K562 (cell line): ENCODE results near the gene CSF2. TPM values are rescaled to one million over a fixed set of nuclear protein-coding genes. Genes with fewer than 3 reads are reported as not detected.

Experiments
- ATAC-seq: fragments of 200-7000 bp; cut with Tn5 transposase; 3 replicates; pipeline ENCODE4 v1.9.1; 2020; ENCODE audit warnings: moderate library complexity
- BruUV-seq: library from RNA; stranded (reverse); fragments of 400-500 nt; replicated peaks from 2 replicates; lab custom pipeline; 2021; lab: Mats Ljungman, UMichigan
- CTCF ChIA-PET: fragments of 300-600 bp; formaldehyde crosslinking; extraction: SDS; loops from one replicate; lab custom pipeline; 2021; ENCODE audit warnings: low intra/inter-chr PET ratio; lab: Yijun Ruan, JAX
- POLR2A ChIA-PET: fragments of 300-600, 350-650 bp; sonication (Branson Sonifier 250); formaldehyde crosslinking; extraction: SDS; loops from one replicate; lab custom pipeline; 2021; ENCODE audit warnings: antibody characterized with exemption, inconsistent platforms; lab: Yijun Ruan, JAX
- DNase-seq, 4 experiments: peaks; one replicate each; pipeline versions ENCODE4 v3.0.0 to v3.0.0-alpha.2; 2011 to 2018; ENCODE audit warnings: low spot score in 3 of 4, mixed read lengths in 3 of 4; ENCODE audit errors: extremely low read depth in 1 of 4
- FAIRE-seq: peaks from 2 replicates; lab custom pipeline; 2011; peaks lifted over from hg19 to GRCh38; lab: Jason Lieb, UNC
- H2AFZ ChIP-seq: 2 replicates; pipeline ENCODE4 v1.6.0; 2011; ENCODE audit warnings: low read depth, low read length, control low read depth, inconsistent platforms
- H3K27ac ChIP-seq: fragments of 200-600 bp; 3 replicates; pipeline ENCODE4 v1.8.0; 2011; ENCODE audit warnings: low read depth, mild to moderate bottlenecking, control low read depth, inconsistent platforms, low read length, moderate library complexity, mixed read lengths; ENCODE audit errors: extremely low read depth
- H3K27me3 ChIP-seq, 2 experiments: fragments of 300-600 bp in 1 of 2; 2 replicates in 1 of 2; 3 replicates in 1 of 2; pipeline versions ENCODE4 v1.6.0 to v1.8.0; 2011; ENCODE audit warnings: inconsistent platforms in 2 of 2, low read length in 2 of 2, mild to moderate bottlenecking in 1 of 2, mixed read lengths in 1 of 2, moderate library complexity in 1 of 2; ENCODE audit not compliant: control insufficient read depth in 2 of 2, insufficient read depth in 2 of 2
- H3K36me3 ChIP-seq: fragments of 300-600 bp; 3 replicates; pipeline ENCODE4 v1.8.0; 2011; ENCODE audit warnings: mild to moderate bottlenecking, low read length, inconsistent platforms; ENCODE audit not compliant: control insufficient read depth, insufficient read depth
- H3K4me1 ChIP-seq, 2 experiments: fragments of 200-600 bp in 1 of 2; replicated peaks in 1 of 2; 2 replicates in 1 of 2; 3 replicates in 1 of 2; pipeline versions ENCODE4 v1.5.1 to v1.8.0; 2011; ENCODE audit warnings: inconsistent platforms in 2 of 2, low read length in 2 of 2, mild to moderate bottlenecking in 1 of 2, mixed read lengths in 1 of 2, moderate library complexity in 1 of 2; ENCODE audit not compliant: control insufficient read depth in 2 of 2, insufficient read depth in 2 of 2
- H3K4me2 ChIP-seq: 2 replicates; pipeline ENCODE4 v1.6.1; 2011; ENCODE audit warnings: low read length, control low read depth, inconsistent platforms, mixed read lengths; ENCODE audit not compliant: insufficient read depth
- H3K4me3 ChIP-seq: fragments of 200-600 bp; sonication (generic), shearing (Covaris generic); 2 replicates; pipeline ENCODE4 v1.5.1; 2016; ENCODE audit warnings: control low read depth, inconsistent platforms
- H3K79me2 ChIP-seq: fragments of 200-600 bp; 3 replicates; pipeline ENCODE4 v1.8.0; 2011; ENCODE audit warnings: low read length, inconsistent platforms; ENCODE audit not compliant: control insufficient read depth, insufficient read depth
- H3K9ac ChIP-seq, 2 experiments: 2 replicates each; pipeline versions ENCODE4 v1.6.0 to v1.6.1; 2011; ENCODE audit warnings: low read depth in 2 of 2, low read length in 2 of 2, control low read depth in 1 of 2, inconsistent platforms in 1 of 2, mild to moderate bottlenecking in 1 of 2, mixed read lengths in 1 of 2; ENCODE audit not compliant: insufficient read depth in 1 of 2
- H3K9me1 ChIP-seq: one replicate; pipeline ENCODE4 v1.6.0; 2011; ENCODE audit warnings: inconsistent platforms, mild to moderate bottlenecking, low read length, moderate library complexity; ENCODE audit not compliant: control insufficient read depth, insufficient read depth
- H3K9me3 ChIP-seq: replicated peaks from 2 replicates; pipeline ENCODE4 v1.5.1; 2011; ENCODE audit warnings: low read depth, low read length, inconsistent platforms; ENCODE audit not compliant: control insufficient read depth, insufficient read depth
- H4K20me1 ChIP-seq: replicated peaks from 2 replicates; pipeline ENCODE4 v1.6.1; 2011; ENCODE audit warnings: low read length, inconsistent platforms, mixed read lengths; ENCODE audit not compliant: control insufficient read depth, insufficient read depth
- ARNT ChIP-seq, 2 experiments: fragments of 450-650 bp; IDR thresholded peaks; 2 replicates each; pipeline ENCODE4 v1.6.1; 2016; ENCODE audit warnings: mild to moderate bottlenecking in 1 of 2
- BRCA1 ChIP-seq, 2 experiments: fragments of 450-650 bp in 1 of 2; sonication (generic) in 1 of 2; formaldehyde crosslinking in 1 of 2; IDR thresholded peaks; 2 replicates each; pipeline versions ENCODE4 v1.5.0 to v1.6.1; 2017 to 2020; ENCODE audit warnings: mild to moderate bottlenecking in 1 of 2, missing genetic modification reagents in 1 of 2
- CBFA2T2 ChIP-seq: fragments of 450-650 bp; conservative IDR thresholded peaks from 2 replicates; pipeline ENCODE4 v1.6.1; 2017; ENCODE audit warnings: mild to moderate bottlenecking
- DPF2 ChIP-seq: fragments of 450-650 bp; IDR thresholded peaks from 2 replicates; pipeline ENCODE4 v1.6.1; 2016
- ETV5 ChIP-seq: sonication (generic); formaldehyde crosslinking; IDR thresholded peaks from 2 replicates; pipeline ENCODE4 v1.4.0; 2020; ENCODE audit warnings: low read depth, mild to moderate bottlenecking, missing genetic modification reagents
- FOSL1 ChIP-seq: fragments of 200-800 bp; sonication (Bioruptor generic); conservative IDR thresholded peaks from 2 replicates; pipeline ENCODE4 v1.6.1; 2016; ENCODE audit warnings: missing genetic modification characterization, missing compliant biosample characterization
- FUS ChIP-seq: fragments of 200-400 bp; formaldehyde crosslinking; optimal IDR thresholded peaks from 2 replicates; pipeline ENCODE3; 2017; ENCODE audit warnings: low read depth, low read length
- HSF4 ChIP-seq: fragments of 250-450 bp; sonication (Bioruptor Pico); IDR thresholded peaks from 2 replicates; pipeline ENCODE4 v2.1.2; 2022; ENCODE audit warnings: mild to moderate bottlenecking, moderate library complexity, borderline replicate concordance
- MEIS2 ChIP-seq: fragments of 450-650 bp; IDR thresholded peaks from 2 replicates; pipeline ENCODE4 v1.6.1; 2014; ENCODE audit warnings: mild to moderate bottlenecking; ENCODE audit not compliant: partially characterized antibody
- NFRKB ChIP-seq: fragments of 450-650 bp; IDR thresholded peaks from 2 replicates; pipeline ENCODE4 v1.6.1; 2016; ENCODE audit warnings: low read depth
- PCBP2 ChIP-seq: fragments of 200-400 bp; formaldehyde crosslinking; IDR thresholded peaks from 2 replicates; pipeline ENCODE4 v1.6.1; 2018; ENCODE audit warnings: low read length, low read depth, mild to moderate bottlenecking, moderate library complexity; ENCODE audit not compliant: poor library complexity, severe bottlenecking
- RFX7 ChIP-seq: fragments of 250-450 bp; sonication (Bioruptor Pico); IDR thresholded peaks from 2 replicates; pipeline ENCODE4 v1.5.1; 2021; ENCODE audit warnings: mild to moderate bottlenecking
- TAF9B ChIP-seq: fragments of 450-650 bp; IDR thresholded peaks from 2 replicates; pipeline ENCODE4 v1.6.1; 2018; ENCODE audit warnings: mild to moderate bottlenecking; ENCODE audit not compliant: partially characterized antibody
- TBL1XR1 ChIP-seq, 2 experiments: IDR thresholded peaks; 2 replicates each; pipeline ENCODE4 v1.6.1; 2012; ENCODE audit warnings: improper control_type of control experiment in 2 of 2, low read length in 2 of 2, mild to moderate bottlenecking in 1 of 2
- TRIM28 ChIP-seq: fragments of 450-650 bp; IDR thresholded peaks from 2 replicates; pipeline ENCODE4 v1.6.1; 2017
- YBX1 ChIP-seq: fragments of 450-650 bp; IDR thresholded peaks from 2 replicates; pipeline ENCODE4 v1.7.1; 2016; ENCODE audit warnings: mild to moderate bottlenecking
- ZBED1 ChIP-seq: IDR thresholded peaks from 2 replicates; pipeline ENCODE4 v1.6.1; 2014
- ZNF133 ChIP-seq: fragments of 250-450 bp; sonication (Bioruptor Pico); IDR thresholded peaks from 2 replicates; pipeline ENCODE4 v1.4.0; 2020; ENCODE audit warnings: mild to moderate bottlenecking
- ZNF282 ChIP-seq: sonication (generic); formaldehyde crosslinking; IDR thresholded peaks from 2 replicates; pipeline ENCODE4 v1.8.1; 2023; ENCODE audit warnings: missing genetic modification reagents
- WGBS: fragments of 100-300 bp; shearing (Covaris generic); methylation state at CpG from one replicate; pipeline ENCODE4 v1.1.6; 2016; ENCODE audit warnings: low coverage, mixed read lengths; ENCODE audit not compliant: insufficient coverage; ENCODE audit errors: missing lambda C conversion rate; 5-methylcytosine and 5-hydroxymethylcytosine counted together
- in situ Hi-C: fragments of 300-500 bp; cut with MboI; formaldehyde crosslinking; loops from 4 replicates; pipeline ENCODE4 v1.15.0; 2018; ENCODE audit warnings: inconsistent platforms, mixed read lengths
- intact Hi-C: fragments of 100-400 bp; cut with micrococcal nuclease; formaldehyde crosslinking; loops from 2 replicates; pipeline ENCODE4 v1.14.2; 2022
- polyA plus RNA-seq, 8 experiments: library from polyadenylated mRNA; depleted of rRNA in 4 of 8; stranded (reverse) in 5 of 8; unstranded in 3 of 8; fragments of >200 nt; fragmentation: Nextera tagmentation in 2 of 8; fragmentation: Illumina TruSeq in 1 of 8; extraction: Ambion mirVana in 2 of 8; extraction: Trizol in 1 of 8; gene quantifications; 2 replicates each; pipeline versions ENCODE4 v1.2.1 to v1.2.3, GENCODE V29; 2011 to 2014; ENCODE audit warnings: inconsistent platforms in 1 of 8, missing spikeins in 1 of 8
- total RNA-seq, 7 experiments: library from RNA; depleted of rRNA in 6 of 7; stranded (reverse); fragments of >200 nt in 6 of 7; fragmentation: Illumina TruSeq in 2 of 7; extraction: Trizol in 2 of 7; gene quantifications; 2 replicates each; pipeline versions ENCODE4 v1.2.1 to v1.2.3, GENCODE V29; 2011 to 2021; ENCODE audit warnings: low replicate concordance in 1 of 7
- TF ChIP-seq, protein P1 (sequence below): IDR thresholded peaks from 2 replicates; pipeline ENCODE4 v1.6.1; 2011; ENCODE audit warnings: borderline replicate concordance, low read depth, mild to moderate bottlenecking, moderate library complexity, low read length; ENCODE audit not compliant: insufficient read depth, poor library complexity, severe bottlenecking
- TF ChIP-seq, protein P2 (sequence below): fragments of 450-650 bp; IDR thresholded peaks from 2 replicates; pipeline ENCODE4 v1.6.1; 2016; ENCODE audit warnings: borderline replicate concordance
- TF ChIP-seq, protein P3 (sequence below): fragments of 250-450 bp; sonication (Bioruptor Pico); IDR thresholded peaks from 2 replicates; pipeline ENCODE4 v1.8.0; 2022; ENCODE audit warnings: moderate library complexity, mild to moderate bottlenecking, inconsistent platforms

Gene CSF2
- total and polyA plus RNA-seq, 9 of the 15 experiments (the other 6 are each of a cell fraction or from before 2014, with no cell fraction given) = 0.25 to 0.29 TPM; not detected in 7

DNA sequence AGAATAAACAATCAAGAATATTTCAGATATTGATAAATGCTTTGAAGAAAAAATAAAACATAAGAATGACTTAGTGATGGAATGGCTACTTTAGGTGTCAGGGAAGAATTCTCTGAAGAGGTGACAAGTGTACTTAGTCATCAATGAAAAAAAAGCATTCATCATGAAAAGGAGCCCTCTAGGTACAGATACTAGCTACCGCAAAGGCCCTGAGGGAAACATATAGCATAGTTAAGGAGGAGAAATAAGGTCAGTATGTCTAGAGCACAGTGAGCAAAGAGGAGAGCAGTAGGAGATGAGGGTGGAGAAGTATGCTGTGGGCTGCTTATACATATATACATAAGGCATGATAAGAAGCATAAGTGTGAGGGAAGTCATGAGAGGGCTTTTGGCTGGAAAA, 41.8 kb downstream of the CSF2 start:
- FAIRE-seq = no peak
- H3K4me1 ChIP-seq = peaks cover 22 to 28% of the 10 kb centered on the region in 2 experiments
- no peaks in the 10 kb centered on the region for H4K20me1 ChIP-seq
- H3K27me3 ChIP-seq = no peaks in the 10 kb centered on the region
- POLR2A ChIA-PET = interaction anchor here (1.9 kb wide), 1 partner anchor 10 kb away, joined by 5 read pairs; no protein-coding TSS in a partner anchor
- no peak overlapping the region for H3K9ac ChIP-seq
- H3K79me2 ChIP-seq = no peaks in the 10 kb centered on the region
- H3K9me3 ChIP-seq = 0 out of 2 replicates have a peak, but pooled peaks cover 5% of the 10 kb centered on the region
- intact Hi-C loops = loop anchor here (2.0 kb wide), 1 partner anchor 61 kb away; no protein-coding TSS in a partner anchor
- CTCF ChIA-PET = no interaction called here
- no peak overlapping the region for H3K4me3 ChIP-seq
- H3K27ac ChIP-seq = peak overlapping the region; percentile 56
- no peak overlapping the region for H2AFZ ChIP-seq
- no peaks in the 10 kb centered on the region for H3K9me1 ChIP-seq
- DNase-seq = peak in 3 of 4 experiments; percentile 12 to 35 (median 31)
- peak; percentile 67 for ATAC-seq
- BruUV-seq = no TSS peak
- H3K4me2 ChIP-seq = peak overlapping the region; percentile 21; the same call in 1 of the 2 replicates
- in situ Hi-C loops = no loop called here
- H3K36me3 ChIP-seq = no peaks in the 10 kb centered on the region; the same call in 2 of the 3 replicates
- WGBS = 13% methylated on average over 1 of the region's 1 CpG
- no peak for TF ChIP-seq RFX7 (CRISPR knock-in tag)
- no peak for TF ChIP-seq BRCA1 (IDR thresholded peaks at IDR 0.05)
- TF ChIP-seq BRCA1 (CRISPR knock-in tag; IDR thresholded peaks at IDR 0.05) = no peak
- no peak for TF ChIP-seq ZBED1
- TF ChIP-seq TRIM28 = no peak
- TF ChIP-seq PCBP2 = no peak
- TF ChIP-seq, protein P1, sequence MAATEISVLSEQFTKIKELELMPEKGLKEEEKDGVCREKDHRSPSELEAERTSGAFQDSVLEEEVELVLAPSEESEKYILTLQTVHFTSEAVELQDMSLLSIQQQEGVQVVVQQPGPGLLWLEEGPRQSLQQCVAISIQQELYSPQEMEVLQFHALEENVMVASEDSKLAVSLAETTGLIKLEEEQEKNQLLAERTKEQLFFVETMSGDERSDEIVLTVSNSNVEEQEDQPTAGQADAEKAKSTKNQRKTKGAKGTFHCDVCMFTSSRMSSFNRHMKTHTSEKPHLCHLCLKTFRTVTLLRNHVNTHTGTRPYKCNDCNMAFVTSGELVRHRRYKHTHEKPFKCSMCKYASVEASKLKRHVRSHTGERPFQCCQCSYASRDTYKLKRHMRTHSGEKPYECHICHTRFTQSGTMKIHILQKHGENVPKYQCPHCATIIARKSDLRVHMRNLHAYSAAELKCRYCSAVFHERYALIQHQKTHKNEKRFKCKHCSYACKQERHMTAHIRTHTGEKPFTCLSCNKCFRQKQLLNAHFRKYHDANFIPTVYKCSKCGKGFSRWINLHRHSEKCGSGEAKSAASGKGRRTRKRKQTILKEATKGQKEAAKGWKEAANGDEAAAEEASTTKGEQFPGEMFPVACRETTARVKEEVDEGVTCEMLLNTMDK = no peak
- peak; percentile 9 for TF ChIP-seq DPF2
- TF ChIP-seq MEIS2 = peak; percentile 32
- TF ChIP-seq, protein P2, sequence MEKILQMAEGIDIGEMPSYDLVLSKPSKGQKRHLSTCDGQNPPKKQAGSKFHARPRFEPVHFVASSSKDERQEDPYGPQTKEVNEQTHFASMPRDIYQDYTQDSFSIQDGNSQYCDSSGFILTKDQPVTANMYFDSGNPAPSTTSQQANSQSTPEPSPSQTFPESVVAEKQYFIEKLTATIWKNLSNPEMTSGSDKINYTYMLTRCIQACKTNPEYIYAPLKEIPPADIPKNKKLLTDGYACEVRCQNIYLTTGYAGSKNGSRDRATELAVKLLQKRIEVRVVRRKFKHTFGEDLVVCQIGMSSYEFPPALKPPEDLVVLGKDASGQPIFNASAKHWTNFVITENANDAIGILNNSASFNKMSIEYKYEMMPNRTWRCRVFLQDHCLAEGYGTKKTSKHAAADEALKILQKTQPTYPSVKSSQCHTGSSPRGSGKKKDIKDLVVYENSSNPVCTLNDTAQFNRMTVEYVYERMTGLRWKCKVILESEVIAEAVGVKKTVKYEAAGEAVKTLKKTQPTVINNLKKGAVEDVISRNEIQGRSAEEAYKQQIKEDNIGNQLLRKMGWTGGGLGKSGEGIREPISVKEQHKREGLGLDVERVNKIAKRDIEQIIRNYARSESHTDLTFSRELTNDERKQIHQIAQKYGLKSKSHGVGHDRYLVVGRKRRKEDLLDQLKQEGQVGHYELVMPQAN = no peak
- no peak for TF ChIP-seq YBX1
- TF ChIP-seq ETV5 (CRISPR knock-in tag) = no peak
- no peak for TF ChIP-seq TAF9B
- TF ChIP-seq ZNF133 (CRISPR knock-in tag) = no peak
- no peak for TF ChIP-seq ZNF282 (CRISPR knock-in tag)
- no peak for TF ChIP-seq CBFA2T2
- no peak for TF ChIP-seq TBL1XR1 (IDR thresholded peaks at IDR 0.05; ENCODE audit: low read length in 2 of 2)
- peak; percentile 11; the same call in 1 of the 2 replicates for TF ChIP-seq FOSL1 (tag)
- TF ChIP-seq ARNT (IDR thresholded peaks at IDR 0.05) = no peak
- no peak for TF ChIP-seq HSF4 (CRISPR knock-in tag)
- TF ChIP-seq NFRKB = 0 out of 2 replicates have a peak, but pooled peaks have one; percentile 14
- TF ChIP-seq, protein P3, sequence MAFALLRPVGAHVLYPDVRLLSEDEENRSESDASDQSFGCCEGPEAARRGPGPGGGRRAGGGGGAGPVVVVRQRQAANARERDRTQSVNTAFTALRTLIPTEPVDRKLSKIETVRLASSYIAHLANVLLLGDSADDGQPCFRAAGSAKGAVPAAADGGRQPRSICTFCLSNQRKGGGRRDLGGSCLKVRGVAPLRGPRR (CRISPR knock-in tag) = no peak
- TF ChIP-seq FUS = no peak
